Body of pancreas (tissue), 4 donors: ENCODE measurements around the gene FOXP1.

ENCODE experiments used
- POLR2A ChIP-seq, 3 donors: fragments of 450-650 bp; IDR thresholded peaks; one replicate each; pipeline ENCODE4 v1.6.1; 2016; ENCODE audit warnings: antibody characterized with exemption in 3 of 3, mild to moderate bottlenecking in 2 of 3
- TF ChIP-seq, protein P1 (sequence below), 7 experiments: fragments of 450-650 bp in 4 of 7; fragments of 200-600 bp in 3 of 7; sonication (generic) in 3 of 7; IDR thresholded peaks; one replicate each; pipeline ENCODE4 v1.5.1; 2016 to 2019; ENCODE audit warnings: antibody characterized with exemption in 7 of 7

DNA sequence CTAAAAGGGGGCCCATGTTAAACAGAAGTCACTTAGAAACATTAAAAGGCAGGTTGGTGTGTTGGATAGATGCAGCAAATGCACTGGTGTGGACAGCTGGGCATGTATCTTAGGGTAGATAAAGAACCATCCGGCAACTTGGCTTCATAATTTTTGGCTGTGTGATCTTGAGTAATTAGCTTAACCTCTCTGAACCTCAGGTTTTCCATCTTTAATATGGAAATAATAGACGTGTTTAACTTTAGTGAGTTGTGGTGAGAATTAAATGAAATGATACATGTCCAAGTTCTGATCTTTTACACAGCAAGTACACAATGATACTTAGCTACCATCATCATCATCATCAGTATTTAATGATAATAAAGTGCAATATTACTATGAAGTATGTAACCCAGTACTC lies 330.4 kb downstream of the FOXP1 start:
- TF ChIP-seq, protein P1, sequence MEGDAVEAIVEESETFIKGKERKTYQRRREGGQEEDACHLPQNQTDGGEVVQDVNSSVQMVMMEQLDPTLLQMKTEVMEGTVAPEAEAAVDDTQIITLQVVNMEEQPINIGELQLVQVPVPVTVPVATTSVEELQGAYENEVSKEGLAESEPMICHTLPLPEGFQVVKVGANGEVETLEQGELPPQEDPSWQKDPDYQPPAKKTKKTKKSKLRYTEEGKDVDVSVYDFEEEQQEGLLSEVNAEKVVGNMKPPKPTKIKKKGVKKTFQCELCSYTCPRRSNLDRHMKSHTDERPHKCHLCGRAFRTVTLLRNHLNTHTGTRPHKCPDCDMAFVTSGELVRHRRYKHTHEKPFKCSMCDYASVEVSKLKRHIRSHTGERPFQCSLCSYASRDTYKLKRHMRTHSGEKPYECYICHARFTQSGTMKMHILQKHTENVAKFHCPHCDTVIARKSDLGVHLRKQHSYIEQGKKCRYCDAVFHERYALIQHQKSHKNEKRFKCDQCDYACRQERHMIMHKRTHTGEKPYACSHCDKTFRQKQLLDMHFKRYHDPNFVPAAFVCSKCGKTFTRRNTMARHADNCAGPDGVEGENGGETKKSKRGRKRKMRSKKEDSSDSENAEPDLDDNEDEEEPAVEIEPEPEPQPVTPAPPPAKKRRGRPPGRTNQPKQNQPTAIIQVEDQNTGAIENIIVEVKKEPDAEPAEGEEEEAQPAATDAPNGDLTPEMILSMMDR (IDR thresholded peaks at IDR 0.05) = no peak
- no peak for TF ChIP-seq POLR2A (IDR thresholded peaks at IDR 0.05)
